Measurements from ENCODE around the gene LONP2. TPM values are rescaled to one million over a fixed set of nuclear protein-coding genes. Genes with fewer than 3 reads are reported as not detected.

The LONP2 gene
- total and polyA plus RNA-seq, 2 of the 13 experiments (the other 11 are each of a cell fraction or from before 2014, with no cell fraction given) = 39.2 to 63.3 TPM

- TF ChIP-seq CHD4 (IDR thresholded peaks at IDR 0.05; ENCODE audit: borderline replicate concordance, low read length) (peak; percentile 52; the same call in 1 of the 2 replicates), ZNF33B (CRISPR knock-in tag; IDR thresholded peaks at IDR 0.05) (0 out of 2 replicates have a peak, but pooled peaks have one; percentile 12), ZNF788 (CRISPR knock-in tag; IDR thresholded peaks at IDR 0.05; ENCODE audit: borderline replicate concordance) (no peak; the same call in 1 of the 2 replicates), RARA (CRISPR knock-in tag; IDR thresholded peaks at IDR 0.05) (peak; percentile 66), SP1 (IDR thresholded peaks at IDR 0.05) (no peak), SP1 (CRISPR knock-in tag; IDR thresholded peaks at IDR 0.05) (no peak), KDM4B (CRISPR knock-in tag; IDR thresholded peaks at IDR 0.05) (0 out of 2 replicates have a peak, but pooled peaks have one; percentile 26), ASH2L (IDR thresholded peaks at IDR 0.05; ENCODE audit: insufficient read length, low read depth, low read length) (peak; percentile 92), THAP11 (CRISPR knock-in tag; IDR thresholded peaks at IDR 0.05) (peak; percentile 66; the same call in 1 of the 2 replicates), KLF12 (CRISPR knock-in tag; IDR thresholded peaks at IDR 0.05; ENCODE audit: borderline replicate concordance) (peak; percentile 7; the same call in 1 of the 2 replicates), SSRP1 (CRISPR knock-in tag; IDR thresholded peaks at IDR 0.05) (0 out of 2 replicates have a peak, but pooled peaks have one; percentile 65), ZBTB21 (CRISPR knock-in tag; IDR thresholded peaks at IDR 0.05) (peak; percentile 36; the same call in 1 of the 2 replicates), IRF2 (CRISPR knock-in tag; IDR thresholded peaks at IDR 0.05) (peak; percentile 46), KDM2A (CRISPR knock-in tag; IDR thresholded peaks at IDR 0.05; ENCODE audit: borderline replicate concordance, low read depth) (peak; percentile 27; the same call in 1 of the 2 replicates)
- TF ChIP-seq, protein P1, sequence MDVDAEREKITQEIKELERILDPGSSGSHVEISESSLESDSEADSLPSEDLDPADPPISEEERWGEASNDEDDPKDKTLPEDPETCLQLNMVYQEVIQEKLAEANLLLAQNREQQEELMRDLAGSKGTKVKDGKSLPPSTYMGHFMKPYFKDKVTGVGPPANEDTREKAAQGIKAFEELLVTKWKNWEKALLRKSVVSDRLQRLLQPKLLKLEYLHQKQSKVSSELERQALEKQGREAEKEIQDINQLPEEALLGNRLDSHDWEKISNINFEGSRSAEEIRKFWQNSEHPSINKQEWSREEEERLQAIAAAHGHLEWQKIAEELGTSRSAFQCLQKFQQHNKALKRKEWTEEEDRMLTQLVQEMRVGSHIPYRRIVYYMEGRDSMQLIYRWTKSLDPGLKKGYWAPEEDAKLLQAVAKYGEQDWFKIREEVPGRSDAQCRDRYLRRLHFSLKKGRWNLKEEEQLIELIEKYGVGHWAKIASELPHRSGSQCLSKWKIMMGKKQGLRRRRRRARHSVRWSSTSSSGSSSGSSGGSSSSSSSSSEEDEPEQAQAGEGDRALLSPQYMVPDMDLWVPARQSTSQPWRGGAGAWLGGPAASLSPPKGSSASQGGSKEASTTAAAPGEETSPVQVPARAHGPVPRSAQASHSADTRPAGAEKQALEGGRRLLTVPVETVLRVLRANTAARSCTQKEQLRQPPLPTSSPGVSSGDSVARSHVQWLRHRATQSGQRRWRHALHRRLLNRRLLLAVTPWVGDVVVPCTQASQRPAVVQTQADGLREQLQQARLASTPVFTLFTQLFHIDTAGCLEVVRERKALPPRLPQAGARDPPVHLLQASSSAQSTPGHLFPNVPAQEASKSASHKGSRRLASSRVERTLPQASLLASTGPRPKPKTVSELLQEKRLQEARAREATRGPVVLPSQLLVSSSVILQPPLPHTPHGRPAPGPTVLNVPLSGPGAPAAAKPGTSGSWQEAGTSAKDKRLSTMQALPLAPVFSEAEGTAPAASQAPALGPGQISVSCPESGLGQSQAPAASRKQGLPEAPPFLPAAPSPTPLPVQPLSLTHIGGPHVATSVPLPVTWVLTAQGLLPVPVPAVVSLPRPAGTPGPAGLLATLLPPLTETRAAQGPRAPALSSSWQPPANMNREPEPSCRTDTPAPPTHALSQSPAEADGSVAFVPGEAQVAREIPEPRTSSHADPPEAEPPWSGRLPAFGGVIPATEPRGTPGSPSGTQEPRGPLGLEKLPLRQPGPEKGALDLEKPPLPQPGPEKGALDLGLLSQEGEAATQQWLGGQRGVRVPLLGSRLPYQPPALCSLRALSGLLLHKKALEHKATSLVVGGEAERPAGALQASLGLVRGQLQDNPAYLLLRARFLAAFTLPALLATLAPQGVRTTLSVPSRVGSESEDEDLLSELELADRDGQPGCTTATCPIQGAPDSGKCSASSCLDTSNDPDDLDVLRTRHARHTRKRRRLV (CRISPR knock-in tag; IDR thresholded peaks at IDR 0.05) = 0 out of 2 replicates have a peak, but pooled peaks have one; percentile 50
Measured at GRCh38 chr16:48366165-48367093, 122.3 kb downstream of the LONP2 start (continued).
